ENCODE measurements around the gene MOB1A.
A peak's percentile ranks its signal among the peaks of the same experiment; 100 is the strongest.

MOB1A gene

GRCh38 chr2:74201596-74201995, 22.9 kb upstream of the MOB1A start:
- Histone ChIP-seq H3K79me2 (ENCODE audit: low read length) (peaks cover 92% of the 10 kb centered on the region), H3K4me1 (ENCODE audit: low read length) (peaks cover 41% of the 10 kb centered on the region), H3K4me3 (ENCODE audit: low read length) (no peak overlapping the region), H3K9me3 (ENCODE audit: insufficient read depth, low read length) (no peaks in the 10 kb centered on the region), H4K20me1 (ENCODE audit: insufficient read depth, low read length) (peaks cover 74% of the 10 kb centered on the region), H3K9ac (ENCODE audit: low read length) (no peak overlapping the region), H2AFZ (ENCODE audit: low read depth, low read length) (no peak overlapping the region), H3K27ac (ENCODE audit: low read length) (no peak overlapping the region), H3K27me3 (ENCODE audit: low read depth, low read length) (no peaks in the 10 kb centered on the region), H3K36me3 (replicated peaks; ENCODE audit: low read depth, low read length) (peaks cover 47% of the 10 kb centered on the region), H3K4me2 (ENCODE audit: low read length) (peak overlapping the region; percentile 97)
- TF ChIP-seq, protein P1, sequence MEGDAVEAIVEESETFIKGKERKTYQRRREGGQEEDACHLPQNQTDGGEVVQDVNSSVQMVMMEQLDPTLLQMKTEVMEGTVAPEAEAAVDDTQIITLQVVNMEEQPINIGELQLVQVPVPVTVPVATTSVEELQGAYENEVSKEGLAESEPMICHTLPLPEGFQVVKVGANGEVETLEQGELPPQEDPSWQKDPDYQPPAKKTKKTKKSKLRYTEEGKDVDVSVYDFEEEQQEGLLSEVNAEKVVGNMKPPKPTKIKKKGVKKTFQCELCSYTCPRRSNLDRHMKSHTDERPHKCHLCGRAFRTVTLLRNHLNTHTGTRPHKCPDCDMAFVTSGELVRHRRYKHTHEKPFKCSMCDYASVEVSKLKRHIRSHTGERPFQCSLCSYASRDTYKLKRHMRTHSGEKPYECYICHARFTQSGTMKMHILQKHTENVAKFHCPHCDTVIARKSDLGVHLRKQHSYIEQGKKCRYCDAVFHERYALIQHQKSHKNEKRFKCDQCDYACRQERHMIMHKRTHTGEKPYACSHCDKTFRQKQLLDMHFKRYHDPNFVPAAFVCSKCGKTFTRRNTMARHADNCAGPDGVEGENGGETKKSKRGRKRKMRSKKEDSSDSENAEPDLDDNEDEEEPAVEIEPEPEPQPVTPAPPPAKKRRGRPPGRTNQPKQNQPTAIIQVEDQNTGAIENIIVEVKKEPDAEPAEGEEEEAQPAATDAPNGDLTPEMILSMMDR (IDR thresholded peaks at IDR 0.05; ENCODE audit: low read depth, low read length) = no peak
- no peak for TF ChIP-seq EZH2phosphoT487 (IDR thresholded peaks at IDR 0.05; ENCODE audit: low read depth)

DNA sequence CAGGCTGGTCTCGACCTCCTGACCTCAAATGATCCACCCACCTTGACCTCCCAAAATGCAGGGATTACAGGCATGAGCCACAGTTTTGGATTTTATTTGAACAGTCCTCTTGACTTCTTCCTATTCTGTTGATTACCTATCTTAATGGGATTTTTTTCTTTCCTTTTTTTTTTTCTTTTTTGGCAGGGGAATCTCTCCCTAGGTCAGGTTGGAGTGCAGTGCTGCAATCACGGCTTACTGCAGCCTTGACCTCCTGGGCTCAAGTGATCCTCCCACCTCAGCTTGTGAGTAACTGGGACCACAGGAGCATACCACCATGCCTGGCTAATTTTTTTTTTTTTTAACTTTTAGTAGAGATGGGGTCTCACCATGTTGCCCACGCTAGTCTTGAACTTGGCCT, 22.5 kb upstream of the MOB1A start:
- H2AFZ ChIP-seq (ENCODE audit: low read depth, low read length) = no peak overlapping the region
- peaks cover 40% of the 10 kb centered on the region for H3K4me1 ChIP-seq (ENCODE audit: low read length)
- no peak overlapping the region for H3K4me3 ChIP-seq (ENCODE audit: low read length)
- H3K79me2 ChIP-seq (ENCODE audit: low read length) = peaks cover 88% of the 10 kb centered on the region
- H3K36me3 ChIP-seq (replicated peaks; ENCODE audit: low read depth, low read length) = peaks cover 44% of the 10 kb centered on the region
- no peak overlapping the region for H3K9ac ChIP-seq (ENCODE audit: low read length)
- peak overlapping the region; percentile 97 for H3K4me2 ChIP-seq (ENCODE audit: low read length)
- H3K27me3 ChIP-seq (ENCODE audit: low read depth, low read length) = no peaks in the 10 kb centered on the region
- TF ChIP-seq EZH2phosphoT487 (IDR thresholded peaks at IDR 0.05; ENCODE audit: low read depth) = no peak
- TF ChIP-seq, protein P1 (IDR thresholded peaks at IDR 0.05; ENCODE audit: low read depth, low read length) = no peak
- no peaks in the 10 kb centered on the region for H3K9me3 ChIP-seq (ENCODE audit: insufficient read depth, low read length)
- H4K20me1 ChIP-seq (ENCODE audit: insufficient read depth, low read length) = peaks cover 70% of the 10 kb centered on the region
- H3K27ac ChIP-seq (ENCODE audit: low read length) = no peak overlapping the region

GRCh38 chr2:74199871-74200305, 21.2 kb upstream of the MOB1A start:
- Histone ChIP-seq H3K9ac (ENCODE audit: low read length) (peak overlapping the region; percentile 99), H3K4me1 (ENCODE audit: low read length) (peaks cover 40% of the 10 kb centered on the region), H3K9me3 (ENCODE audit: insufficient read depth, low read length) (no peaks in the 10 kb centered on the region), H3K36me3 (replicated peaks; ENCODE audit: low read depth, low read length) (peaks cover 34% of the 10 kb centered on the region), H3K27me3 (ENCODE audit: low read depth, low read length) (no peaks in the 10 kb centered on the region), H3K79me2 (ENCODE audit: low read length) (peaks cover 75% of the 10 kb centered on the region), H3K4me3 (ENCODE audit: low read length) (peak overlapping the region; percentile 100), H2AFZ (ENCODE audit: low read depth, low read length) (no peak overlapping the region), H3K27ac (ENCODE audit: low read length) (peak overlapping the region; percentile 92), H3K4me2 (ENCODE audit: low read length) (peak overlapping the region; percentile 97), H4K20me1 (ENCODE audit: insufficient read depth, low read length) (peaks cover 57% of the 10 kb centered on the region)
- no peak for TF ChIP-seq EZH2phosphoT487 (IDR thresholded peaks at IDR 0.05; ENCODE audit: low read depth)
- TF ChIP-seq, protein P1 (IDR thresholded peaks at IDR 0.05; ENCODE audit: low read depth, low read length) = no peak

DNA sequence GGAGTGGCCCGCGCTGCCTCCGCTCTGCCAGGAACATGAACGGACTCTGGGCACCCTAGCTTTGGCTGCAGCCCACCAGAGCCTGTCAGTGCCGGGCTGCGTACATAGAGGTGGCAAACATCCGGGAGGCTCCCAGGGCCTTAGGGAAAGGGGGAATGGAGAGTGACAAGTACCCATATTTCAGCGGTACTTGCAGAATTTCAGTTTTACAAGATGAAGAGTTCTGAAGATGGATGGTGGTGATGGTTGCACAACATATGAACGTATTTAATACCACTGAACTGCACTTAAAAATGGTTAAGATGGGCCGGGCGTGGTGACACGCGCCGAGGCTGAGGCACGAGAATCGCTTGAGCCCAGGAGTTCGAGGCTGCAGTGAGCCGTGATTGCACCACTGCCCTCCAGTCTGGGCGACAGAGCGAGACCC, 20.6 kb upstream of the MOB1A start:
- peaks cover 46% of the 10 kb centered on the region for H3K4me1 ChIP-seq (ENCODE audit: low read length)
- peak overlapping the region; percentile 100 for H3K4me3 ChIP-seq (ENCODE audit: low read length)
- H3K27ac ChIP-seq (ENCODE audit: low read length) = peak overlapping the region; percentile 92
- H3K27me3 ChIP-seq (ENCODE audit: low read depth, low read length) = no peaks in the 10 kb centered on the region
- no peaks in the 10 kb centered on the region for H3K9me3 ChIP-seq (ENCODE audit: insufficient read depth, low read length)
- H3K9ac ChIP-seq (ENCODE audit: low read length) = peak overlapping the region; percentile 99
- TF ChIP-seq EZH2phosphoT487 (IDR thresholded peaks at IDR 0.05; ENCODE audit: low read depth) = no peak
- TF ChIP-seq, protein P1 (IDR thresholded peaks at IDR 0.05; ENCODE audit: low read depth, low read length) = no peak
- H3K79me2 ChIP-seq (ENCODE audit: low read length) = peaks cover 69% of the 10 kb centered on the region
- H3K36me3 ChIP-seq (replicated peaks; ENCODE audit: low read depth, low read length) = peaks cover 30% of the 10 kb centered on the region
- peak overlapping the region; percentile 97 for H3K4me2 ChIP-seq (ENCODE audit: low read length)
- no peak overlapping the region for H2AFZ ChIP-seq (ENCODE audit: low read depth, low read length)
- H4K20me1 ChIP-seq (ENCODE audit: insufficient read depth, low read length) = peaks cover 51% of the 10 kb centered on the region

Measured in OCI-LY3 (cell line).